Smooth muscle cell (in vitro differentiated cells): ENCODE data around the gene CD52. TPM values are rescaled to one million over a fixed set of nuclear protein-coding genes. Genes with fewer than 3 reads are reported as not detected.

Experiments used
- DNase-seq: peaks from one replicate; lab custom pipeline; 2025; ENCODE audit not compliant: unreplicated experiment; lab: John Stamatoyannopoulos, UW
- H2AFZ ChIP-seq: fragments of 200-600 bp; sonication (generic); 2 replicates; pipeline ENCODE4 v1.6.0; 2016; ENCODE audit warnings: antibody characterized with exemption, low read depth, mild to moderate bottlenecking
- H3F3A ChIP-seq: fragments of 200-600 bp; sonication (generic); 2 replicates; pipeline ENCODE4 v1.6.0; 2017; ENCODE audit warnings: antibody characterized with exemption, low read depth
- H3K27ac ChIP-seq: fragments of 200-600 bp; sonication (generic); 2 replicates; pipeline ENCODE4 v1.5.1; 2016; ENCODE audit warnings: low read depth, mild to moderate bottlenecking
- H3K27me3 ChIP-seq: fragments of 200-600 bp; sonication (generic); 2 replicates; pipeline ENCODE4 v1.6.1; 2016; ENCODE audit warnings: low read depth, mild to moderate bottlenecking
- H3K36me3 ChIP-seq: fragments of 200-600 bp; sonication (generic); 2 replicates; pipeline ENCODE4 v1.5.1; 2016; ENCODE audit warnings: low read depth
- H3K4me1 ChIP-seq: fragments of 200-600 bp; sonication (generic); 2 replicates; pipeline ENCODE4 v1.5.1; 2016; ENCODE audit warnings: low read depth
- H3K4me2 ChIP-seq: fragments of 200-600 bp; sonication (generic); 2 replicates; pipeline ENCODE4 v1.6.0; 2016; ENCODE audit warnings: mild to moderate bottlenecking
- H3K4me3 ChIP-seq: fragments of 200-600 bp; sonication (generic); 2 replicates; pipeline ENCODE4 v1.5.1; 2016; ENCODE audit warnings: mild to moderate bottlenecking
- H3K79me2 ChIP-seq: fragments of 200-600 bp; sonication (generic); 2 replicates; pipeline ENCODE4 v1.6.0; 2016; ENCODE audit warnings: low read depth, mild to moderate bottlenecking
- H3K9ac ChIP-seq: fragments of 200-600 bp; sonication (generic); 2 replicates; pipeline ENCODE4 v1.6.0; 2016; ENCODE audit warnings: low read depth
- H3K9me3 ChIP-seq: fragments of 200-600 bp; sonication (generic); replicated peaks from 2 replicates; pipeline ENCODE4 v1.5.1; 2016; ENCODE audit warnings: low read depth
- H4K20me1 ChIP-seq: fragments of 200-600 bp; sonication (generic); 2 replicates; pipeline ENCODE4 v1.6.0; 2016; ENCODE audit warnings: low read depth
- CTCF ChIP-seq: fragments of 200-600 bp; sonication (generic); IDR thresholded peaks from 2 replicates; pipeline ENCODE4 v1.5.1; 2017; ENCODE audit warnings: borderline replicate concordance, mild to moderate bottlenecking, antibody characterized with exemption; ENCODE audit not compliant: insufficient read depth, poor library complexity, severe bottlenecking
- WGBS: methylation state at CpG from one replicate; pipeline ENCODE4 v1.1.7; 2016; ENCODE audit warnings: low lambda C conversion rate; 5-methylcytosine and 5-hydroxymethylcytosine counted together
- polyA plus RNA-seq: library from polyadenylated mRNA; unstranded; fragments of >200 nt; fragmentation: Nextera tagmentation; extraction: Ambion mirVana; gene quantifications from 2 replicates; pipeline ENCODE4 v1.2.1, GENCODE V29; 2016
- total RNA-seq: library from RNA; depleted of rRNA; stranded (reverse); fragments of >200 nt; gene quantifications from 2 replicates; pipeline ENCODE4 v1.2.3, GENCODE V29; 2014

CD52 gene
- total and polyA plus RNA-seq, 2 experiments from 2014 or later: 0.39 TPM; not detected in 1

- Histone ChIP-seq H3K27me3 (peaks cover 51% of the 10 kb centered on the region), H2AFZ (no peak overlapping the region), H4K20me1 (no peaks in the 10 kb centered on the region), H3K9ac (no peak overlapping the region), H3F3A (no peaks in the 10 kb centered on the region), H3K9me3 (no peaks in the 10 kb centered on the region), H3K79me2 (no peaks in the 10 kb centered on the region), H3K27ac (no peak overlapping the region), H3K4me1 (no peaks in the 10 kb centered on the region), H3K36me3 (no peaks in the 10 kb centered on the region), H3K4me2 (no peak overlapping the region), H3K4me3 (no peak overlapping the region)
- no peak for TF ChIP-seq CTCF
- DNase-seq: no peak
- 83% methylated on average over 7 of the region's 10 CpGs for WGBS
These were observed 39.4 kb downstream of the CD52 start for GRCh38 chr1:26357121-26357602.

GRCh38 chr1:26358411-26359384 is 40.9 kb downstream of the CD52 start:
- 54% methylated on average over 15 of the region's 15 CpGs for WGBS
- no peak overlapping the region for H3K4me2 ChIP-seq
- no peaks in the 10 kb centered on the region for H3F3A ChIP-seq
- no peaks in the 10 kb centered on the region for H3K79me2 ChIP-seq
- TF ChIP-seq CTCF: no peak
- no peak overlapping the region for H3K4me3 ChIP-seq
- H2AFZ ChIP-seq: no peak overlapping the region
- no peak overlapping the region for H3K27ac ChIP-seq
- no peaks in the 10 kb centered on the region for H3K4me1 ChIP-seq
- H3K27me3 ChIP-seq: peaks cover 54% of the 10 kb centered on the region
- H3K9me3 ChIP-seq: no peaks in the 10 kb centered on the region
- H3K9ac ChIP-seq: no peak overlapping the region
- H4K20me1 ChIP-seq: no peaks in the 10 kb centered on the region
- H3K36me3 ChIP-seq: no peaks in the 10 kb centered on the region
- no peak for DNase-seq

GRCh38 chr1:26359981-26360806 is 42.4 kb downstream of the CD52 start:
- Histone ChIP-seq H2AFZ (peak overlapping the region; percentile 18), H4K20me1 (no peaks in the 10 kb centered on the region), H3K79me2 (no peaks in the 10 kb centered on the region), H3K4me2 (peak overlapping the region; percentile 78), H3K27ac (no peak overlapping the region), H3K4me3 (peak overlapping the region; percentile 38), H3K4me1 (no peaks in the 10 kb centered on the region), H3K9me3 (no peaks in the 10 kb centered on the region), H3F3A (no peaks in the 10 kb centered on the region), H3K9ac (no peak overlapping the region), H3K27me3 (peaks cover 54% of the 10 kb centered on the region), H3K36me3 (no peaks in the 10 kb centered on the region)
- TF ChIP-seq CTCF: no peak
- no peak for DNase-seq
- 14% methylated on average over 60 of the region's 67 CpGs for WGBS
